CD4-positive, CD25-positive, alpha-beta regulatory T cell (primary cell): ENCODE measurements around the gene EBPL. TPM values are rescaled to one million over a fixed set of nuclear protein-coding genes. Genes with fewer than 3 reads are reported as not detected.

Experiments used
- ATAC-seq, 2 donors: fragments of 150-1000 bp; cut with Tn5 transposase; one replicate each; pipeline ENCODE4 v1.10.0; 2021; ENCODE audit warnings: low read depth in 2 of 2, moderate number of reproducible peaks in 2 of 2, moderate library complexity in 1 of 2
- DNase-seq, 3 donors: peaks; one replicate each; pipeline versions ENCODE4 v3.0.0 to v3.0.0-alpha.2; 2012 to 2022; ENCODE audit warnings: mixed read lengths in 1 of 3
- H3K27ac ChIP-seq: one replicate; pipeline ENCODE4 v1.7.0; 2013; ENCODE audit warnings: mild to moderate bottlenecking, low read length; ENCODE audit not compliant: insufficient read depth, poor library complexity, severe bottlenecking
- H3K27me3 ChIP-seq: one replicate; pipeline ENCODE4 v1.7.0; 2013; ENCODE audit warnings: low read length; ENCODE audit not compliant: control insufficient read depth, insufficient read depth
- H3K36me3 ChIP-seq: one replicate; pipeline ENCODE4 v1.7.0; 2013; ENCODE audit warnings: mild to moderate bottlenecking, low read length, moderate library complexity; ENCODE audit not compliant: control insufficient read depth, insufficient read depth
- H3K4me1 ChIP-seq: 2 replicates; pipeline ENCODE4 v1.7.0; 2013; ENCODE audit warnings: mild to moderate bottlenecking, low read length; ENCODE audit not compliant: insufficient read depth, control insufficient read depth, poor library complexity, severe bottlenecking
- H3K4me3 ChIP-seq: one replicate; pipeline ENCODE4 v1.7.0; 2013; ENCODE audit warnings: low read depth, mild to moderate bottlenecking, low read length, moderate library complexity
- H3K9me3 ChIP-seq, 2 experiments: 1 replicate in 1 of 2; 2 replicates in 1 of 2; pipeline ENCODE4 v1.7.0; 2013; ENCODE audit warnings: low read length in 2 of 2, mild to moderate bottlenecking in 1 of 2, moderate library complexity in 1 of 2; ENCODE audit not compliant: control insufficient read depth in 2 of 2
- H3K27ac Mint-ChIP-seq, 3 donors: one replicate each; pipeline ENCODE4 v1.8.0; 2020 to 2022; ENCODE audit warnings: mild to moderate bottlenecking in 3 of 3, mixed read lengths in 3 of 3, moderate library complexity in 2 of 3
- H3K27me3 Mint-ChIP-seq: one replicate; pipeline ENCODE4 v1.8.0; 2022; ENCODE audit warnings: mild to moderate bottlenecking, mixed read lengths
- H3K36me3 Mint-ChIP-seq: one replicate; pipeline ENCODE4 v1.8.0; 2020; ENCODE audit warnings: mixed read lengths
- H3K4me1 Mint-ChIP-seq, 4 donors: one replicate each; pipeline ENCODE4 v1.8.0; 2020 to 2022; ENCODE audit warnings: mixed read lengths in 4 of 4, mild to moderate bottlenecking in 1 of 4
- H3K4me3 Mint-ChIP-seq, 4 donors: one replicate each; pipeline ENCODE4 v1.8.0; 2020 to 2022; ENCODE audit warnings: mild to moderate bottlenecking in 4 of 4, mixed read lengths in 4 of 4, moderate library complexity in 3 of 4
- H3K9me3 Mint-ChIP-seq, 7 donors: one replicate each; pipeline ENCODE4 v1.8.0; 2020 to 2022; ENCODE audit warnings: mixed read lengths in 7 of 7, mild to moderate bottlenecking in 3 of 7, moderate library complexity in 2 of 7
- polyA plus RNA-seq, 4 donors: library from polyadenylated mRNA; unstranded; fragments of 300-500 nt; fragmentation: Illumina TruSeq; gene quantifications; one replicate each; pipeline ENCODE4 v1.2.3, GENCODE V29; 2021
- total RNA-seq: library from RNA; stranded (reverse); gene quantifications from one replicate; pipeline ENCODE4 v1.2.3, GENCODE V29; 2022

Gene EBPL
- total and polyA plus RNA-seq, 5 donors from 2014 or later = 19.6 to 74.1 (median 63.3) TPM

- Mint-ChIP-seq H3K27ac (no peak overlapping the region), H3K4me3 (no peak overlapping the region), H3K4me1 (peaks cover 0 to 8% (median 0%) of the 10 kb centered on the region in 4 donors), H3K9me3 (no peaks in the 10 kb centered on the region), H3K27me3 (no peaks in the 10 kb centered on the region), H3K36me3 (peaks cover 3% of the 10 kb centered on the region)
- H3K4me3 ChIP-seq = no peak overlapping the region
- H3K27me3 ChIP-seq = no peaks in the 10 kb centered on the region
- H3K36me3 ChIP-seq = no peaks in the 10 kb centered on the region
- H3K4me1 ChIP-seq = no peaks in the 10 kb centered on the region
- H3K27ac ChIP-seq = no peak overlapping the region
- no peaks in the 10 kb centered on the region for H3K9me3 ChIP-seq
- DNase-seq = peak in 1 of 3 donors; percentile 36
- ATAC-seq = no peak
These were observed 38.7 kb downstream of the EBPL start for GRCh38 chr13:49652355-49653305.

- Mint-ChIP-seq H3K4me1 (peaks cover 0 to 8% (median 0%) of the 10 kb centered on the region in 4 donors), H3K27ac (no peak overlapping the region), H3K9me3 (no peaks in the 10 kb centered on the region), H3K4me3 (no peak overlapping the region), H3K27me3 (no peaks in the 10 kb centered on the region), H3K36me3 (peaks cover 3% of the 10 kb centered on the region)
- no peak overlapping the region for H3K27ac ChIP-seq
- no peaks in the 10 kb centered on the region for H3K9me3 ChIP-seq
- H3K36me3 ChIP-seq = no peaks in the 10 kb centered on the region
- no peaks in the 10 kb centered on the region for H3K4me1 ChIP-seq
- no peak for DNase-seq
- ATAC-seq = no peak
- no peaks in the 10 kb centered on the region for H3K27me3 ChIP-seq
- H3K4me3 ChIP-seq = no peak overlapping the region
These were observed 39.5 kb downstream of the EBPL start for GRCh38 chr13:49651570-49652354.

GRCh38 chr13:49649963-49650312, 41.3 kb downstream of the EBPL start:
- Histone ChIP-seq H3K27ac (no peak overlapping the region), H3K36me3 (no peaks in the 10 kb centered on the region), H3K9me3 (no peaks in the 10 kb centered on the region), H3K4me3 (no peak overlapping the region), H3K27me3 (no peaks in the 10 kb centered on the region), H3K4me1 (peaks cover 9% of the 10 kb centered on the region)
- H3K4me1 Mint-ChIP-seq = peaks cover 4 to 8% (median 6%) of the 10 kb centered on the region in 4 donors
- DNase-seq (no peak), ATAC-seq (no peak)
- H3K9me3 Mint-ChIP-seq = no peaks in the 10 kb centered on the region
- peaks cover 3% of the 10 kb centered on the region for H3K36me3 Mint-ChIP-seq
- no peaks in the 10 kb centered on the region for H3K27me3 Mint-ChIP-seq
- H3K4me3 Mint-ChIP-seq = no peak overlapping the region
- H3K27ac Mint-ChIP-seq = no peak overlapping the region

- Mint-ChIP-seq H3K9me3 (no peaks in the 10 kb centered on the region), H3K36me3 (peaks cover 3% of the 10 kb centered on the region), H3K27me3 (no peaks in the 10 kb centered on the region), H3K4me1 (peaks cover 6 to 11% (median 10%) of the 10 kb centered on the region in 4 donors), H3K27ac (no peak overlapping the region), H3K4me3 (no peak overlapping the region)
- peaks cover 9% of the 10 kb centered on the region for H3K4me1 ChIP-seq
- H3K36me3 ChIP-seq = no peaks in the 10 kb centered on the region
- no peaks in the 10 kb centered on the region for H3K27me3 ChIP-seq
- ATAC-seq (no peak), DNase-seq (no peak)
- no peak overlapping the region for H3K27ac ChIP-seq
- H3K9me3 ChIP-seq = no peaks in the 10 kb centered on the region
- no peak overlapping the region for H3K4me3 ChIP-seq
These were observed 41.9 kb downstream of the EBPL start for GRCh38 chr13:49649244-49649962.

GRCh38 chr13:49646688-49647087, 44.6 kb downstream of the EBPL start:
- H3K4me3 Mint-ChIP-seq = no peak overlapping the region
- H3K27ac Mint-ChIP-seq = no peak overlapping the region

GRCh38 chr13:49645451-49645850, 45.8 kb downstream of the EBPL start:
- DNase-seq = peak in 1 of 3 donors; percentile 15
- H3K4me3 ChIP-seq = no peak overlapping the region
- Mint-ChIP-seq H3K36me3 (no peaks in the 10 kb centered on the region), H3K4me3 (peak overlapping the region in 1 of 4 donors; percentile 66), H3K9me3 (peaks cover 0 to 3% (median 0%) of the 10 kb centered on the region in 7 donors), H3K27me3 (no peaks in the 10 kb centered on the region), H3K4me1 (peaks cover 4 to 11% (median 8%) of the 10 kb centered on the region in 4 donors), H3K27ac (peak overlapping the region; percentile 60 to 95 (median 83))
- no peaks in the 10 kb centered on the region for H3K27me3 ChIP-seq
- ATAC-seq = no peak
- H3K4me1 ChIP-seq = peaks cover 9% of the 10 kb centered on the region
- H3K36me3 ChIP-seq = no peaks in the 10 kb centered on the region
- H3K27ac ChIP-seq = no peak overlapping the region
- H3K9me3 ChIP-seq = no peaks in the 10 kb centered on the region

More at GRCh38 chr13:49646688-49647087, 44.6 kb downstream of the EBPL start:
- Histone ChIP-seq H3K4me3 (no peak overlapping the region), H3K4me1 (peaks cover 9% of the 10 kb centered on the region), H3K27ac (no peak overlapping the region), H3K36me3 (no peaks in the 10 kb centered on the region), H3K9me3 (no peaks in the 10 kb centered on the region), H3K27me3 (no peaks in the 10 kb centered on the region)
- no peaks in the 10 kb centered on the region for H3K36me3 Mint-ChIP-seq
- ATAC-seq (no peak), DNase-seq (no peak)
- no peaks in the 10 kb centered on the region for H3K9me3 Mint-ChIP-seq
- H3K4me1 Mint-ChIP-seq = peaks cover 4 to 11% (median 8%) of the 10 kb centered on the region in 4 donors
- H3K27me3 Mint-ChIP-seq = no peaks in the 10 kb centered on the region

GRCh38 chr13:49643035-49643646, 48.1 kb downstream of the EBPL start:
- H3K36me3 Mint-ChIP-seq = no peaks in the 10 kb centered on the region
- H3K27me3 Mint-ChIP-seq = no peaks in the 10 kb centered on the region
- H3K4me3 ChIP-seq = no peak overlapping the region
- H3K27me3 ChIP-seq = no peaks in the 10 kb centered on the region
- no peaks in the 10 kb centered on the region for H3K36me3 ChIP-seq
- H3K9me3 Mint-ChIP-seq = peaks cover 0 to 3% (median 0%) of the 10 kb centered on the region in 7 donors
- no peaks in the 10 kb centered on the region for H3K9me3 ChIP-seq
- H3K4me1 ChIP-seq = peaks cover 9% of the 10 kb centered on the region
- ATAC-seq (no peak), DNase-seq (no peak)
- no peak overlapping the region for H3K27ac Mint-ChIP-seq
- no peak overlapping the region for H3K27ac ChIP-seq
- H3K4me1 Mint-ChIP-seq = peaks cover 0 to 11% (median 8%) of the 10 kb centered on the region in 4 donors
- H3K4me3 Mint-ChIP-seq = peak overlapping the region in 1 of 4 donors; percentile 59
